K562 (cell line): Measurements from ENCODE around the gene DCHS2. TPM values are rescaled to one million over a fixed set of nuclear protein-coding genes. Genes with fewer than 3 reads are reported as not detected.

Experiments used
- ARID2 ChIP-seq: fragments of 450-650 bp; IDR thresholded peaks from 2 replicates; pipeline ENCODE4 v1.6.1; 2017; ENCODE audit warnings: antibody characterized with exemption, mild to moderate bottlenecking
- CREB5 ChIP-seq: fragments of 250-450 bp; sonication (Bioruptor Pico); IDR thresholded peaks from 2 replicates; pipeline ENCODE4 v1.5.0; 2020; ENCODE audit warnings: mild to moderate bottlenecking
- CTBP1 ChIP-seq: fragments of 450-650 bp; IDR thresholded peaks from 2 replicates; pipeline ENCODE4 v1.6.1; 2016; ENCODE audit warnings: borderline replicate concordance
- EGR1 ChIP-seq: fragments of 450-650 bp; conservative IDR thresholded peaks from 2 replicates; pipeline ENCODE4 v1.6.1; 2017; ENCODE audit warnings: mild to moderate bottlenecking
- FOXJ3 ChIP-seq: sonication (generic); formaldehyde crosslinking; IDR thresholded peaks from 2 replicates; pipeline ENCODE4 v1.4.0; 2020; ENCODE audit warnings: mild to moderate bottlenecking, missing genetic modification reagents
- GATA2 ChIP-seq: sonication (generic); formaldehyde crosslinking; IDR thresholded peaks from 2 replicates; pipeline ENCODE4 v1.4.0; 2020; ENCODE audit warnings: mild to moderate bottlenecking, missing genetic modification reagents
- HDAC3 ChIP-seq: fragments of 450-650 bp; IDR thresholded peaks from 2 replicates; pipeline ENCODE4 v1.6.1; 2018; ENCODE audit warnings: borderline replicate concordance, mild to moderate bottlenecking, moderate library complexity; ENCODE audit not compliant: partially characterized antibody
- HINFP ChIP-seq: fragments of 450-650 bp; conservative IDR thresholded peaks from 2 replicates; pipeline ENCODE4 v1.6.1; 2016; ENCODE audit warnings: missing genetic modification characterization, low read depth, mild to moderate bottlenecking, control low read depth, missing compliant biosample characterization
- KLF16 ChIP-seq: IDR thresholded peaks from 2 replicates; pipeline ENCODE4 v1.6.1; 2016; ENCODE audit warnings: antibody characterized with exemption
- SOX6 ChIP-seq: fragments of 450-650 bp; IDR thresholded peaks from 2 replicates; pipeline ENCODE4 v1.6.1; 2014; ENCODE audit warnings: mild to moderate bottlenecking
- SPI1 ChIP-seq: IDR thresholded peaks from 2 replicates; pipeline ENCODE4 v1.6.1; 2011; ENCODE audit warnings: low read depth, low read length, control low read depth, borderline replicate concordance
- SRSF9 ChIP-seq: fragments of 200-400 bp; formaldehyde crosslinking; IDR thresholded peaks from 2 replicates; pipeline ENCODE4 v1.6.1; 2017; ENCODE audit warnings: low read depth, low read length, borderline replicate concordance
- STAT5B ChIP-seq: fragments of 250-450 bp; sonication (Bioruptor Pico); IDR thresholded peaks from 2 replicates; pipeline ENCODE4 v1.8.0; 2021; ENCODE audit warnings: mild to moderate bottlenecking, inconsistent platforms
- USF2 ChIP-seq: sonication (generic); formaldehyde crosslinking; IDR thresholded peaks from 2 replicates; pipeline ENCODE4 v1.5.0; 2020; ENCODE audit warnings: missing genetic modification reagents
- ZBTB43 ChIP-seq: sonication (generic); formaldehyde crosslinking; IDR thresholded peaks from 2 replicates; pipeline ENCODE4 v1.8.0; 2023; ENCODE audit warnings: mild to moderate bottlenecking, missing genetic modification reagents
- ZNF395 ChIP-seq: fragments of 200-800 bp; sonication (Bioruptor generic); IDR thresholded peaks from 2 replicates; pipeline ENCODE4 v1.6.1; 2017; ENCODE audit warnings: missing genetic modification characterization, missing compliant biosample characterization
- ZNF609 ChIP-seq: sonication (generic); formaldehyde crosslinking; IDR thresholded peaks from 2 replicates; pipeline ENCODE4 v1.8.1; 2023; ENCODE audit warnings: missing genetic modification reagents, mild to moderate bottlenecking, borderline replicate concordance
- polyA plus RNA-seq, 8 experiments: library from polyadenylated mRNA; depleted of rRNA in 4 of 8; stranded (reverse) in 5 of 8; unstranded in 3 of 8; fragments of >200 nt; fragmentation: Nextera tagmentation in 2 of 8; fragmentation: Illumina TruSeq in 1 of 8; extraction: Ambion mirVana in 2 of 8; extraction: Trizol in 1 of 8; gene quantifications; 2 replicates each; pipeline versions ENCODE4 v1.2.1 to v1.2.3, GENCODE V29; 2011 to 2014; ENCODE audit warnings: inconsistent platforms in 1 of 8, missing spikeins in 1 of 8
- total RNA-seq, 7 experiments: library from RNA; depleted of rRNA in 6 of 7; stranded (reverse); fragments of >200 nt in 6 of 7; fragmentation: Illumina TruSeq in 2 of 7; extraction: Trizol in 2 of 7; gene quantifications; 2 replicates each; pipeline versions ENCODE4 v1.2.1 to v1.2.3, GENCODE V29; 2011 to 2021; ENCODE audit warnings: low replicate concordance in 1 of 7

DCHS2 gene
- total and polyA plus RNA-seq, 9 of the 15 experiments (the other 6 are each of a cell fraction or from before 2014, with no cell fraction given): 0.49 to 7.1 (median 5.3) TPM

- TF ChIP-seq EGR1 (no peak), KLF16 (no peak), ARID2 (no peak), CREB5 (CRISPR knock-in tag) (no peak), SOX6 (no peak), CTBP1 (peak; percentile 64), ZNF395 (CRISPR knock-in tag) (no peak), SRSF9 (no peak), STAT5B (CRISPR knock-in tag) (no peak), ZBTB43 (no peak), HDAC3 (no peak), SPI1 (peak; percentile 100), FOXJ3 (CRISPR knock-in tag) (no peak), GATA2 (CRISPR knock-in tag) (no peak), USF2 (CRISPR knock-in tag) (no peak), HINFP (tag) (no peak), ZNF609 (CRISPR knock-in tag) (no peak)
Measured at GRCh38 chr4:154485127-154485773, 6.3 kb downstream of the DCHS2 start (continued).
